GM12878 (cell line): Measurements from ENCODE around the gene COL5A3. TPM values are rescaled to one million over a fixed set of nuclear protein-coding genes. Genes with fewer than 3 reads are reported as not detected.

Experiments
- ATAC-seq: fragments of 200-7000 bp; cut with Tn5 transposase; 3 replicates; pipeline ENCODE4 v1.9.1; 2020; ENCODE audit warnings: mild to moderate bottlenecking, moderate library complexity
- BruUV-seq: library from RNA; stranded (reverse); fragments of 400-500 nt; replicated peaks from 2 replicates; lab custom pipeline; 2021; lab: Mats Ljungman, UMichigan
- CTCF ChIA-PET: fragments of 300-600 bp; sonication (Branson Sonifier 250); formaldehyde crosslinking; extraction: SDS; loops from one replicate; lab custom pipeline; 2021; ENCODE audit warnings: inconsistent platforms; lab: Yijun Ruan, JAX
- POLR2A ChIA-PET: fragments of 350-600 bp; formaldehyde crosslinking; extraction: SDS; loops from one replicate; lab custom pipeline; 2021; ENCODE audit warnings: inconsistent platforms; lab: Charles Lee
- RAD21 ChIA-PET: fragments of 300-600 bp; sonication (Branson Sonifier 250); formaldehyde crosslinking; loops from one replicate; lab custom pipeline; 2023; ENCODE audit warnings: antibody characterized with exemption; ENCODE audit not compliant: unreplicated experiment; lab: Charles Lee
- SMC1A ChIA-PET: fragments of 300-600 bp; sonication (Branson Sonifier 250); formaldehyde crosslinking; loops from one replicate; lab custom pipeline; 2023; ENCODE audit not compliant: unreplicated experiment, uncharacterized antibody; lab: Charles Lee
- DNase-seq: peaks from one replicate; pipeline ENCODE4 v3.0.0-alpha.2; 2011; ENCODE audit warnings: low read depth, low spot score
- FAIRE-seq: peaks from 3 replicates; lab custom pipeline; 2011; peaks lifted over from hg19 to GRCh38; lab: Jason Lieb, UNC
- H2AFZ ChIP-seq: 2 replicates; pipeline ENCODE4 v1.6.0; 2011; ENCODE audit warnings: low read depth, low read length, control low read depth; ENCODE audit not compliant: control insufficient read depth
- H3K27ac ChIP-seq: 2 replicates; pipeline ENCODE4 v1.5.1; 2011; ENCODE audit warnings: control low read depth; ENCODE audit not compliant: control insufficient read depth, insufficient read depth
- H3K27me3 ChIP-seq, 2 experiments: replicated peaks in 1 of 2; 2 replicates each; pipeline versions ENCODE4 v1.6.0 to v1.6.1; 2011; ENCODE audit warnings: low read length in 1 of 2; ENCODE audit not compliant: control insufficient read depth in 2 of 2, insufficient read depth in 2 of 2
- H3K36me3 ChIP-seq, 2 experiments: 2 replicates each; pipeline ENCODE4 v1.5.1; 2011; ENCODE audit warnings: low read length in 1 of 2; ENCODE audit not compliant: control insufficient read depth in 2 of 2, insufficient read depth in 2 of 2
- H3K4me1 ChIP-seq: 2 replicates; pipeline ENCODE4 v1.6.1; 2011; ENCODE audit warnings: mild to moderate bottlenecking, low read length, moderate library complexity, mixed read lengths; ENCODE audit not compliant: control insufficient read depth, insufficient read depth
- H3K4me2 ChIP-seq: 2 replicates; pipeline ENCODE4 v1.6.0; 2011; ENCODE audit warnings: control low read depth; ENCODE audit not compliant: control insufficient read depth, insufficient read depth
- H3K4me3 ChIP-seq: fragments of 200-600 bp; sonication (generic); 2 replicates; pipeline ENCODE4 v1.5.1; 2016
- H3K79me2 ChIP-seq: 2 replicates; pipeline ENCODE4 v1.6.0; 2011; ENCODE audit warnings: low read length; ENCODE audit not compliant: control insufficient read depth, insufficient read depth
- H3K9ac ChIP-seq: 2 replicates; pipeline ENCODE4 v1.8.0; 2011; ENCODE audit warnings: low read length, control low read depth, mixed read lengths; ENCODE audit not compliant: control insufficient read depth, insufficient read depth
- H3K9me3 ChIP-seq: replicated peaks from 3 replicates; pipeline ENCODE4 v1.5.1; 2011; ENCODE audit warnings: mild to moderate bottlenecking, low read length; ENCODE audit not compliant: control insufficient read depth, insufficient read depth
- H4K20me1 ChIP-seq: 2 replicates; pipeline ENCODE4 v1.6.0; 2011; ENCODE audit not compliant: control insufficient read depth, insufficient read depth
- ASH2L ChIP-seq: fragments of 300-600, 200-600 bp; sonication (generic); IDR thresholded peaks from 2 replicates; pipeline ENCODE4 v1.6.1; 2017; ENCODE audit warnings: low read depth, mild to moderate bottlenecking, borderline replicate concordance
- EGR1 ChIP-seq, 2 experiments: IDR thresholded peaks; 1 replicate in 1 of 2; 2 replicates in 1 of 2; pipeline ENCODE4 v1.6.1; 2011 to 2012; ENCODE audit warnings: low read depth in 2 of 2, low read length in 2 of 2, borderline replicate concordance in 1 of 2, mild to moderate bottlenecking in 1 of 2, moderate library complexity in 1 of 2
- FOXM1 ChIP-seq: IDR thresholded peaks from 2 replicates; pipeline ENCODE4 v1.6.1; 2012; ENCODE audit warnings: low read depth, mild to moderate bottlenecking, inconsistent platforms, low read length, moderate library complexity
- HDGF ChIP-seq: fragments of 450-650 bp; IDR thresholded peaks from 2 replicates; pipeline ENCODE4 v1.6.1; 2016; ENCODE audit warnings: antibody characterized with exemption
- MTA3 ChIP-seq: IDR thresholded peaks from 2 replicates; pipeline ENCODE4 v1.6.1; 2012; ENCODE audit warnings: low read length, inconsistent platforms, borderline replicate concordance
- NR2C1 ChIP-seq: fragments of 450-650 bp; IDR thresholded peaks from 2 replicates; pipeline ENCODE4 v1.6.1; 2017; ENCODE audit warnings: antibody characterized with exemption, mild to moderate bottlenecking, moderate library complexity
- SIN3A ChIP-seq: IDR thresholded peaks from 2 replicates; pipeline ENCODE4 v1.6.1; 2012; ENCODE audit warnings: low read depth, low read length, improper control_type of control experiment
- SUPT20H ChIP-seq: IDR thresholded peaks from 2 replicates; pipeline ENCODE4 v1.6.1; 2011; ENCODE audit warnings: low read depth, mild to moderate bottlenecking, low read length, moderate library complexity, borderline replicate concordance; ENCODE audit not compliant: control insufficient read depth
- WRNIP1 ChIP-seq: IDR thresholded peaks from 2 replicates; pipeline ENCODE4 v1.6.1; 2011; ENCODE audit warnings: low read depth, low read length, improper control_type of control experiment, borderline replicate concordance
- WGBS: methylation state at CpG from one replicate; pipeline ENCODE4 v1.1.6; 2016; ENCODE audit warnings: low lambda C conversion rate; ENCODE audit not compliant: insufficient replicate concordance, insufficient coverage; ENCODE audit errors: missing lambda C conversion rate; 5-methylcytosine and 5-hydroxymethylcytosine counted together
- in situ Hi-C: fragments of 300-500 bp; cut with MboI; formaldehyde crosslinking; loops from 9 replicates; pipeline ENCODE4 v1.14.3; 2018; ENCODE audit warnings: mixed read lengths
- intact Hi-C: fragments of 100-400 bp; cut with micrococcal nuclease; formaldehyde crosslinking; loops from one replicate; pipeline ENCODE4 v1.14.2; 2022; ENCODE audit not compliant: unreplicated experiment
- polyA plus RNA-seq, 11 experiments: library from polyadenylated mRNA; depleted of rRNA in 4 of 11; unstranded in 6 of 11; stranded (reverse) in 5 of 11; fragments of >200 nt; fragmentation: Nextera tagmentation in 4 of 11; fragmentation: Illumina TruSeq in 1 of 11; extraction: Ambion mirVana in 4 of 11; extraction: Trizol in 1 of 11; gene quantifications; 1 replicate in 1 of 11; 2 replicates in 10 of 11; pipeline versions ENCODE4 v1.2.1 to v1.2.3, GENCODE V29; 2011 to 2016; ENCODE audit warnings: inconsistent platforms in 2 of 11, missing spikeins in 2 of 11, low read depth in 1 of 11
- total RNA-seq, 4 experiments: library from RNA; depleted of rRNA in 3 of 4; stranded (reverse); fragments of >200 nt in 3 of 4; fragmentation: Illumina TruSeq in 1 of 4; extraction: Trizol in 1 of 4; gene quantifications; 2 replicates each; pipeline versions ENCODE4 v1.2.1 to v1.2.3, GENCODE V29; 2013 to 2021
- TF ChIP-seq, protein P1 (sequence below): fragments of 450-650 bp; IDR thresholded peaks from 2 replicates; pipeline ENCODE4 v1.6.1; 2017; ENCODE audit warnings: mild to moderate bottlenecking, low read depth, inconsistent platforms; ENCODE audit not compliant: poor library complexity, severe bottlenecking
- TF ChIP-seq, protein P2 (sequence below): fragments of 450-650 bp; IDR thresholded peaks from 2 replicates; pipeline ENCODE4 v1.6.1; 2016; ENCODE audit warnings: mild to moderate bottlenecking
- TF ChIP-seq, protein P3 (sequence below): fragments of 450-650 bp; IDR thresholded peaks from 2 replicates; pipeline ENCODE4 v1.6.1; 2017; ENCODE audit warnings: low read depth, mild to moderate bottlenecking, moderate library complexity
- TF ChIP-seq, protein P4 (sequence below), 3 experiments: IDR thresholded peaks in 2 of 3; conservative IDR thresholded peaks in 1 of 3; 2 replicates each; pipeline ENCODE4 v1.5.1; 2011; ENCODE audit warnings: low read depth in 3 of 3, low read length in 3 of 3, mild to moderate bottlenecking in 3 of 3, control low read depth in 2 of 3, moderate library complexity in 2 of 3, inconsistent platforms in 1 of 3, mixed read lengths in 1 of 3; ENCODE audit not compliant: control insufficient read depth in 2 of 3, insufficient read depth in 1 of 3; ENCODE audit errors: extremely low read depth in 1 of 3

COL5A3 gene
- total and polyA plus RNA-seq, 10 of the 15 experiments (the other 5 are each of a cell fraction or from before 2014, with no cell fraction given): under 0.01 to 8.3 (median 0.10) TPM; not detected in 2

DNA sequence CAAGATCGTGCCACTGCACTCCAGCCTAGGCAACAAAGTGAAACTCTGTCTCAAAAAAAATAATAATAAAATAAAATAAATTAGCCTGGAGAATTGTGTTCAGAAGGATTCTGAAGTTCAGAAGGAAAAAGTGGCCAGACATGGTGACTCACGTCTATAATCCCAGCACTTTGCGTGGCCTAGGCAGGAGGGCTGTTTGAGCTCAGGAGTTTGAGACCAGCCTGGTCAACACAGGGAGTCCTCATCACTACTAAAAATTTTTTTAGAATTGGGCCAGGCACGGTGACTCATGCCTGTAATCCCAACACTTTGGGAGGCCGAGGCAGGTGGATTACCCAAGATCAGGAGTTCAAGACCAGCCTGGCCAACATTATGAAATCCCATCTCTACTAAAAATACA lies 8.9 kb upstream of the COL5A3 start:
- Histone ChIP-seq H3K79me2 (no peaks in the 10 kb centered on the region), H3K4me1 (no peaks in the 10 kb centered on the region), H2AFZ (no peak overlapping the region), H3K9ac (no peak overlapping the region), H3K36me3 (no peaks in the 10 kb centered on the region), H3K27me3 (no peaks in the 10 kb centered on the region), H3K4me3 (no peak overlapping the region)
- ChIA-PET POLR2A (no interaction called here), SMC1A (no interaction called here), CTCF (interaction anchor here (0.7 to 2.5 kb wide), 4 partner anchors 8 to 20 kb away, joined by 3 to 11 read pairs (median 5); no protein-coding TSS in a partner anchor), RAD21 (no interaction called here)
- in situ Hi-C loops (no loop called here), intact Hi-C loops (no loop called here)
- no peak for FAIRE-seq
- no peak for DNase-seq
- no TSS peak for BruUV-seq
- no peak for ATAC-seq
- TF ChIP-seq NR2C1 (no peak), FOXM1 (no peak), ASH2L (no peak), MTA3 (no peak), WRNIP1 (no peak), EGR1 (IDR thresholded peaks at IDR 0.05; ENCODE audit: borderline replicate concordance in 1 of 2, low read depth in 2 of 2, low read length in 2 of 2) (no peak), SIN3A (no peak), HDGF (no peak), SUPT20H (no peak)
- TF ChIP-seq, protein P1, sequence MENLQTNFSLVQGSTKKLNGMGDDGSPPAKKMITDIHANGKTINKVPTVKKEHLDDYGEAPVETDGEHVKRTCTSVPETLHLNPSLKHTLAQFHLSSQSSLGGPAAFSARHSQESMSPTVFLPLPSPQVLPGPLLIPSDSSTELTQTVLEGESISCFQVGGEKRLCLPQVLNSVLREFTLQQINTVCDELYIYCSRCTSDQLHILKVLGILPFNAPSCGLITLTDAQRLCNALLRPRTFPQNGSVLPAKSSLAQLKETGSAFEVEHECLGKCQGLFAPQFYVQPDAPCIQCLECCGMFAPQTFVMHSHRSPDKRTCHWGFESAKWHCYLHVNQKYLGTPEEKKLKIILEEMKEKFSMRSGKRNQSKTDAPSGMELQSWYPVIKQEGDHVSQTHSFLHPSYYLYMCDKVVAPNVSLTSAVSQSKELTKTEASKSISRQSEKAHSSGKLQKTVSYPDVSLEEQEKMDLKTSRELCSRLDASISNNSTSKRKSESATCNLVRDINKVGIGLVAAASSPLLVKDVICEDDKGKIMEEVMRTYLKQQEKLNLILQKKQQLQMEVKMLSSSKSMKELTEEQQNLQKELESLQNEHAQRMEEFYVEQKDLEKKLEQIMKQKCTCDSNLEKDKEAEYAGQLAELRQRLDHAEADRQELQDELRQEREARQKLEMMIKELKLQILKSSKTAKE: no peak
- TF ChIP-seq, protein P2, sequence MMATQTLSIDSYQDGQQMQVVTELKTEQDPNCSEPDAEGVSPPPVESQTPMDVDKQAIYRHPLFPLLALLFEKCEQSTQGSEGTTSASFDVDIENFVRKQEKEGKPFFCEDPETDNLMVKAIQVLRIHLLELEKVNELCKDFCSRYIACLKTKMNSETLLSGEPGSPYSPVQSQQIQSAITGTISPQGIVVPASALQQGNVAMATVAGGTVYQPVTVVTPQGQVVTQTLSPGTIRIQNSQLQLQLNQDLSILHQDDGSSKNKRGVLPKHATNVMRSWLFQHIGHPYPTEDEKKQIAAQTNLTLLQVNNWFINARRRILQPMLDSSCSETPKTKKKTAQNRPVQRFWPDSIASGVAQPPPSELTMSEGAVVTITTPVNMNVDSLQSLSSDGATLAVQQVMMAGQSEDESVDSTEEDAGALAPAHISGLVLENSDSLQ: no peak
- TF ChIP-seq, protein P3, sequence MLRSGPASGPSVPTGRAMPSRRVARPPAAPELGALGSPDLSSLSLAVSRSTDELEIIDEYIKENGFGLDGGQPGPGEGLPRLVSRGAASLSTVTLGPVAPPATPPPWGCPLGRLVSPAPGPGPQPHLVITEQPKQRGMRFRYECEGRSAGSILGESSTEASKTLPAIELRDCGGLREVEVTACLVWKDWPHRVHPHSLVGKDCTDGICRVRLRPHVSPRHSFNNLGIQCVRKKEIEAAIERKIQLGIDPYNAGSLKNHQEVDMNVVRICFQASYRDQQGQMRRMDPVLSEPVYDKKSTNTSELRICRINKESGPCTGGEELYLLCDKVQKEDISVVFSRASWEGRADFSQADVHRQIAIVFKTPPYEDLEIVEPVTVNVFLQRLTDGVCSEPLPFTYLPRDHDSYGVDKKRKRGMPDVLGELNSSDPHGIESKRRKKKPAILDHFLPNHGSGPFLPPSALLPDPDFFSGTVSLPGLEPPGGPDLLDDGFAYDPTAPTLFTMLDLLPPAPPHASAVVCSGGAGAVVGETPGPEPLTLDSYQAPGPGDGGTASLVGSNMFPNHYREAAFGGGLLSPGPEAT: no peak
- TF ChIP-seq, protein P4, sequence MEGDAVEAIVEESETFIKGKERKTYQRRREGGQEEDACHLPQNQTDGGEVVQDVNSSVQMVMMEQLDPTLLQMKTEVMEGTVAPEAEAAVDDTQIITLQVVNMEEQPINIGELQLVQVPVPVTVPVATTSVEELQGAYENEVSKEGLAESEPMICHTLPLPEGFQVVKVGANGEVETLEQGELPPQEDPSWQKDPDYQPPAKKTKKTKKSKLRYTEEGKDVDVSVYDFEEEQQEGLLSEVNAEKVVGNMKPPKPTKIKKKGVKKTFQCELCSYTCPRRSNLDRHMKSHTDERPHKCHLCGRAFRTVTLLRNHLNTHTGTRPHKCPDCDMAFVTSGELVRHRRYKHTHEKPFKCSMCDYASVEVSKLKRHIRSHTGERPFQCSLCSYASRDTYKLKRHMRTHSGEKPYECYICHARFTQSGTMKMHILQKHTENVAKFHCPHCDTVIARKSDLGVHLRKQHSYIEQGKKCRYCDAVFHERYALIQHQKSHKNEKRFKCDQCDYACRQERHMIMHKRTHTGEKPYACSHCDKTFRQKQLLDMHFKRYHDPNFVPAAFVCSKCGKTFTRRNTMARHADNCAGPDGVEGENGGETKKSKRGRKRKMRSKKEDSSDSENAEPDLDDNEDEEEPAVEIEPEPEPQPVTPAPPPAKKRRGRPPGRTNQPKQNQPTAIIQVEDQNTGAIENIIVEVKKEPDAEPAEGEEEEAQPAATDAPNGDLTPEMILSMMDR (IDR thresholded peaks at IDR 0.05 in 2 of 3, conservative IDR thresholded peaks at IDR 0.05 in 1 of 3; ENCODE audit: control insufficient read depth in 2 of 3, extremely low read depth in 1 of 3, insufficient read depth in 1 of 3, low read depth in 3 of 3, low read length in 3 of 3): no peak
- TF ChIP-seq, all 136 proteins: peak for 0
- WGBS: 34% methylated on average over 5 of the region's 5 CpGs
- Histone ChIP-seq H3K4me2 (no peak overlapping the region), H4K20me1 (no peaks in the 10 kb centered on the region), H3K27ac (no peak overlapping the region), H3K9me3 (no peaks in the 10 kb centered on the region)
